OCI-LY7 (cell line): ENCODE data around the gene KCNK7.
"Not testable (repeated sequence)": the region's sequence is repeated elsewhere in the genome, so short reads cannot be mapped to it uniquely, and the experiment has no call there.

Source experiments
- CTCF ChIP-seq: fragments of 200-600 bp; sonication (generic); conservative IDR thresholded peaks from 2 replicates; pipeline ENCODE4 v1.5.1; 2014; ENCODE audit warnings: mild to moderate bottlenecking, antibody characterized with exemption, low read length, moderate library complexity, mixed read lengths
- EZH2phosphoT487 ChIP-seq: fragments of 200-600 bp; sonication (generic); IDR thresholded peaks from 2 replicates; pipeline ENCODE4 v1.6.1; 2018; ENCODE audit warnings: low read depth, borderline replicate concordance, mild to moderate bottlenecking, mixed run types, antibody characterized with exemption, low read length, moderate library complexity, mixed read lengths

GRCh38 chr11:65564879-65565559 lies 30.6 kb downstream of the KCNK7 start:
- TF ChIP-seq CTCF, EZH2phosphoT487: not testable (repeated sequence)
